OCI-LY7 (cell line): Measurements from ENCODE around the gene MUC4. TPM values are rescaled to one million over a fixed set of nuclear protein-coding genes. Genes with fewer than 3 reads are reported as not detected.

Experiments used
- BruUV-seq: library from RNA; stranded (reverse); fragments of 400-500 nt; replicated peaks from 2 replicates; lab custom pipeline; 2021; lab: Mats Ljungman, UMichigan
- CTCF ChIA-PET: fragments of 300-600 bp; sonication (Branson Sonifier 250); formaldehyde crosslinking; loops from one replicate; lab custom pipeline; 2022; ENCODE audit warnings: antibody characterized with exemption; ENCODE audit not compliant: unreplicated experiment; lab: Charles Lee
- POLR2A ChIA-PET: fragments of 300-600 bp; sonication (Branson Sonifier 250); formaldehyde crosslinking; loops from one replicate; lab custom pipeline; 2022; ENCODE audit warnings: antibody characterized with exemption; lab: Charles Lee
- DNase-seq: peaks from one replicate; pipeline ENCODE4 v3.0.0-alpha.2; 2015; ENCODE audit warnings: low spot score
- H2AFZ ChIP-seq: fragments of 200-600 bp; sonication (generic), shearing (Covaris generic); 2 replicates; pipeline ENCODE4 v1.6.1; 2014; ENCODE audit warnings: mild to moderate bottlenecking, antibody characterized with exemption, low read length, moderate library complexity
- H3K27ac ChIP-seq: fragments of 200-600 bp; sonication (generic); 2 replicates; pipeline ENCODE4 v1.5.1; 2014; ENCODE audit warnings: mixed run types, low read depth, mild to moderate bottlenecking, moderate library complexity, low read length, inconsistent platforms; ENCODE audit not compliant: poor library complexity, severe bottlenecking
- H3K36me3 ChIP-seq: fragments of 200-600 bp; sonication (generic); 2 replicates; pipeline ENCODE4 v1.6.1; 2014; ENCODE audit warnings: mild to moderate bottlenecking, antibody characterized with exemption, low read length, moderate library complexity, mixed read lengths; ENCODE audit not compliant: insufficient read depth
- H3K4me1 ChIP-seq: fragments of 200-600 bp; sonication (generic); 2 replicates; pipeline ENCODE4 v1.5.1; 2014; ENCODE audit warnings: mild to moderate bottlenecking, low read length; ENCODE audit not compliant: insufficient read depth, poor library complexity, severe bottlenecking
- H3K4me2 ChIP-seq: fragments of 200-600 bp; sonication (generic); 2 replicates; pipeline ENCODE4 v1.6.1; 2014; ENCODE audit warnings: mild to moderate bottlenecking, low read length
- H3K4me3 ChIP-seq: fragments of 200-600 bp; sonication (generic); 2 replicates; pipeline ENCODE4 v1.5.1; 2014; ENCODE audit warnings: mild to moderate bottlenecking, low read depth, low read length; ENCODE audit not compliant: poor library complexity, severe bottlenecking
- H3K79me2 ChIP-seq: fragments of 200-600 bp; sonication (generic); 2 replicates; pipeline ENCODE4 v1.6.1; 2016; ENCODE audit warnings: low read depth, mild to moderate bottlenecking, low read length, moderate library complexity, mixed read lengths; ENCODE audit not compliant: insufficient read depth
- H3K9me2 ChIP-seq: fragments of 200-600 bp; sonication (generic); 2 replicates; pipeline ENCODE4 v1.6.1; 2016; ENCODE audit warnings: mild to moderate bottlenecking, low read length, mixed read lengths; ENCODE audit not compliant: insufficient read depth
- H3K9me3 ChIP-seq: fragments of 200-600 bp; sonication (generic); 2 replicates; pipeline ENCODE4 v1.6.1; 2014; ENCODE audit warnings: mild to moderate bottlenecking, mixed run types, low read length, mixed read lengths
- H4K20me1 ChIP-seq: fragments of 200-600 bp; sonication (generic); 2 replicates; pipeline ENCODE4 v1.6.1; 2014; ENCODE audit warnings: mild to moderate bottlenecking, antibody characterized with exemption, low read length, moderate library complexity, mixed read lengths; ENCODE audit not compliant: insufficient read depth
- CTCF ChIP-seq: fragments of 200-600 bp; sonication (generic); conservative IDR thresholded peaks from 2 replicates; pipeline ENCODE4 v1.5.1; 2014; ENCODE audit warnings: mild to moderate bottlenecking, antibody characterized with exemption, low read length, moderate library complexity, mixed read lengths
- EZH2phosphoT487 ChIP-seq: fragments of 200-600 bp; sonication (generic); IDR thresholded peaks from 2 replicates; pipeline ENCODE4 v1.6.1; 2018; ENCODE audit warnings: low read depth, borderline replicate concordance, mild to moderate bottlenecking, mixed run types, antibody characterized with exemption, low read length, moderate library complexity, mixed read lengths
- intact Hi-C: fragments of 100-400 bp; cut with micrococcal nuclease; formaldehyde crosslinking; loops from one replicate; pipeline ENCODE4 v1.10.0; 2022; ENCODE audit not compliant: unreplicated experiment
- total RNA-seq, 2 experiments: library from RNA; depleted of rRNA in 1 of 2; stranded (reverse); fragments of >200 nt in 1 of 2; shearing (Covaris generic) in 1 of 2; gene quantifications; 2 replicates each; pipeline ENCODE4 v1.2.3, GENCODE V29; 2014 to 2022

MUC4 gene
- total RNA-seq, 2 experiments from 2014 or later, result 0.03 to 0.42 TPM

GRCh38 chr3:195755391-195755790, 56.3 kb downstream of the MUC4 start:
- DNase-seq, result no peak
- Histone ChIP-seq H3K9me2 (no peaks in the 10 kb centered on the region), H3K79me2 (no peaks in the 10 kb centered on the region), H3K4me3 (no peak overlapping the region), H3K4me2 (no peak overlapping the region), H3K9me3 (no peaks in the 10 kb centered on the region), H2AFZ (no peak overlapping the region), H3K36me3 (no peaks in the 10 kb centered on the region), H3K27ac (no peak overlapping the region), H3K4me1 (no peaks in the 10 kb centered on the region), H4K20me1 (no peaks in the 10 kb centered on the region)
- ChIA-PET CTCF (no interaction called here), POLR2A (interaction anchor here (0.7 kb wide), 1 partner anchor 12 kb away, joined by 3 read pairs; no protein-coding TSS in a partner anchor)
- TF ChIP-seq CTCF, result no peak
- BruUV-seq, result no TSS peak
- intact Hi-C loops, result no loop called here

- no peaks in the 10 kb centered on the region for H3K9me2 ChIP-seq
- H3K9me3 ChIP-seq, result no peaks in the 10 kb centered on the region
- H3K27ac ChIP-seq, result no peak overlapping the region
- H3K4me2 ChIP-seq, result no peak overlapping the region
- intact Hi-C loops, result no loop called here
- ChIA-PET POLR2A (interaction anchor here (0.7 kb wide), 1 partner anchor 12 kb away, joined by 3 read pairs; no protein-coding TSS in a partner anchor), CTCF (no interaction called here)
- no TSS peak for BruUV-seq
- H4K20me1 ChIP-seq, result no peaks in the 10 kb centered on the region
- no peaks in the 10 kb centered on the region for H3K36me3 ChIP-seq
- no peak overlapping the region for H2AFZ ChIP-seq
- H3K4me1 ChIP-seq, result no peaks in the 10 kb centered on the region
- no peaks in the 10 kb centered on the region for H3K79me2 ChIP-seq
- TF ChIP-seq CTCF (no peak), EZH2phosphoT487 (no peak)
- no peak overlapping the region for H3K4me3 ChIP-seq
- DNase-seq, result no peak
These were observed 56.8 kb downstream of the MUC4 start for GRCh38 chr3:195754906-195755305.

GRCh38 chr3:195754141-195754540, 57.6 kb downstream of the MUC4 start:
- Histone ChIP-seq H3K36me3 (no peaks in the 10 kb centered on the region), H2AFZ (no peak overlapping the region), H3K4me2 (no peak overlapping the region), H3K79me2 (no peaks in the 10 kb centered on the region), H3K9me3 (no peaks in the 10 kb centered on the region), H3K4me3 (no peak overlapping the region), H3K4me1 (no peaks in the 10 kb centered on the region), H3K27ac (no peak overlapping the region), H3K9me2 (no peaks in the 10 kb centered on the region), H4K20me1 (no peaks in the 10 kb centered on the region)
- TF ChIP-seq CTCF (no peak), EZH2phosphoT487 (no peak)
- intact Hi-C loops, result no loop called here
- DNase-seq, result no peak
- ChIA-PET CTCF (no interaction called here), POLR2A (no interaction called here)
- no TSS peak for BruUV-seq
